OCI-M1 (cell line): ENCODE results near the gene CELF6.
A peak's percentile ranks its signal among the peaks of the same experiment; 100 is the strongest.

Source experiments
- DNase-seq: peaks from one replicate; lab custom pipeline; 2025; lab: John Stamatoyannopoulos, UW

CELF6 gene

GRCh38 chr15:72319985-72320671 lies at the start of gene CELF6:
TSS of gene CELF6 (minus strand) at chr15:72320157. CDS start at chr15:72319874, 283 bp downstream.
- peak; percentile 93 for DNase-seq

GRCh38 chr15:72368899-72369298 lies 48.9 kb upstream of the CELF6 start:
- DNase-seq = no peak

GRCh38 chr15:72368325-72368724 lies 48.4 kb upstream of the CELF6 start:
- DNase-seq = no peak

GRCh38 chr15:72365844-72366243 lies 45.9 kb upstream of the CELF6 start:
- DNase-seq = peak; percentile 41

GRCh38 chr15:72361176-72361575 lies 41.2 kb upstream of the CELF6 start:
- no peak for DNase-seq

GRCh38 chr15:72358650-72359171 lies 38.8 kb upstream of the CELF6 start:
- no peak for DNase-seq

GRCh38 chr15:72358121-72358520 lies 38.2 kb upstream of the CELF6 start:
- no peak for DNase-seq

GRCh38 chr15:72354496-72354895 lies 34.5 kb upstream of the CELF6 start:
- no peak for DNase-seq

GRCh38 chr15:72353266-72353665 lies 33.3 kb upstream of the CELF6 start:
- no peak for DNase-seq

GRCh38 chr15:72345806-72346205 lies 25.8 kb upstream of the CELF6 start:
- no peak for DNase-seq

GRCh38 chr15:72345280-72345679 lies 25.3 kb upstream of the CELF6 start:
- no peak for DNase-seq

- no peak for DNase-seq
Observed at GRCh38 chr15:72344602-72345001, 24.6 kb upstream of the CELF6 start.

GRCh38 chr15:72342385-72342784 lies 22.4 kb upstream of the CELF6 start:
- DNase-seq = peak; percentile 17

GRCh38 chr15:72341361-72341760 lies 21.4 kb upstream of the CELF6 start:
- no peak for DNase-seq

GRCh38 chr15:72340366-72340765 lies 20.4 kb upstream of the CELF6 start:
- DNase-seq = no peak

GRCh38 chr15:72339777-72340177 lies 19.8 kb upstream of the CELF6 start:
- DNase-seq = peak; percentile 67

GRCh38 chr15:72338617-72339321 lies 18.8 kb upstream of the CELF6 start:
- DNase-seq = no peak

GRCh38 chr15:72338148-72338547 lies 18.2 kb upstream of the CELF6 start:
- DNase-seq = no peak

GRCh38 chr15:72334842-72335241 lies 14.9 kb upstream of the CELF6 start:
- DNase-seq = no peak

- no peak for DNase-seq
Observed at GRCh38 chr15:72331021-72331420, 11.1 kb upstream of the CELF6 start.

- no peak for DNase-seq
Observed at GRCh38 chr15:72323752-72324151, 3.8 kb upstream of the CELF6 start.

- DNase-seq = peak; percentile 67
Observed at GRCh38 chr15:72319360-72319984, 485 bp downstream of the CELF6 start.

- DNase-seq = peak; percentile 57
Observed at GRCh38 chr15:72318408-72318942, 1.5 kb downstream of the CELF6 start.
